ENCODE results near the gene CIDEC.
A peak's percentile ranks its signal among the peaks of the same experiment; 100 is the strongest.

- TF ChIP-seq POLR2A (IDR thresholded peaks at IDR 0.05) = peak in 1 of 4 donors; percentile 66
- TF ChIP-seq, protein P1, sequence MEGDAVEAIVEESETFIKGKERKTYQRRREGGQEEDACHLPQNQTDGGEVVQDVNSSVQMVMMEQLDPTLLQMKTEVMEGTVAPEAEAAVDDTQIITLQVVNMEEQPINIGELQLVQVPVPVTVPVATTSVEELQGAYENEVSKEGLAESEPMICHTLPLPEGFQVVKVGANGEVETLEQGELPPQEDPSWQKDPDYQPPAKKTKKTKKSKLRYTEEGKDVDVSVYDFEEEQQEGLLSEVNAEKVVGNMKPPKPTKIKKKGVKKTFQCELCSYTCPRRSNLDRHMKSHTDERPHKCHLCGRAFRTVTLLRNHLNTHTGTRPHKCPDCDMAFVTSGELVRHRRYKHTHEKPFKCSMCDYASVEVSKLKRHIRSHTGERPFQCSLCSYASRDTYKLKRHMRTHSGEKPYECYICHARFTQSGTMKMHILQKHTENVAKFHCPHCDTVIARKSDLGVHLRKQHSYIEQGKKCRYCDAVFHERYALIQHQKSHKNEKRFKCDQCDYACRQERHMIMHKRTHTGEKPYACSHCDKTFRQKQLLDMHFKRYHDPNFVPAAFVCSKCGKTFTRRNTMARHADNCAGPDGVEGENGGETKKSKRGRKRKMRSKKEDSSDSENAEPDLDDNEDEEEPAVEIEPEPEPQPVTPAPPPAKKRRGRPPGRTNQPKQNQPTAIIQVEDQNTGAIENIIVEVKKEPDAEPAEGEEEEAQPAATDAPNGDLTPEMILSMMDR (IDR thresholded peaks at IDR 0.05) = no peak
Observed at GRCh38 chr3:9902372-9903237, 22.6 kb upstream of the CIDEC start, which contains the start of gene IL17RE.
